Measurements from ENCODE around the gene CFAP161.

GRCh38 chr15:81107889-81108288, 26.2 kb upstream of the CFAP161 start:
- TF ChIP-seq CTCF (conservative IDR thresholded peaks at IDR 0.05; ENCODE audit: low read length), result no peak
- TF ChIP-seq EZH2phosphoT487 (IDR thresholded peaks at IDR 0.05; ENCODE audit: borderline replicate concordance), result no peak

Measured in Loucy (cell line).